ENCODE data around the gene RBM18. TPM values are rescaled to one million over a fixed set of nuclear protein-coding genes. Genes with fewer than 3 reads are reported as not detected.

The RBM18 gene
- total RNA-seq, 1 donor from 2014 or later: 12.9 TPM

GRCh38 chr9:122307925-122308324, 43.3 kb upstream of the RBM18 start:
- Mint-ChIP-seq H3K4me1 (no peaks in the 10 kb centered on the region), H3K9me3 (no peaks in the 10 kb centered on the region), H3K4me3 (no peak overlapping the region), H3K27ac (no peak overlapping the region), H3K27me3 (ENCODE audit: insufficient read depth, low read depth) (no peaks in the 10 kb centered on the region), H3K36me3 (peaks cover 2% of the 10 kb centered on the region)
- Histone ChIP-seq H3K4me1 (peaks cover 16% of the 10 kb centered on the region), H3K4me2 (no peak overlapping the region), H2AFZ (replicated peaks) (no peak overlapping the region), H3K79me2 (ENCODE audit: low read depth) (no peaks in the 10 kb centered on the region), H3F3A (ENCODE audit: low read depth) (peaks cover 15% of the 10 kb centered on the region), H3K27ac (no peak overlapping the region), H3K27me3 (no peaks in the 10 kb centered on the region), H3K9me3 (ENCODE audit: low read depth) (no peaks in the 10 kb centered on the region), H3K36me3 (no peaks in the 10 kb centered on the region), H3K4me3 (no peak overlapping the region), H4K20me1 (ENCODE audit: low read depth) (peaks cover 14% of the 10 kb centered on the region), H3K9ac (no peak overlapping the region)
- no peak for TF ChIP-seq CTCF (IDR thresholded peaks at IDR 0.05)
- no peak for TF ChIP-seq EZH2phosphoT487 (IDR thresholded peaks at IDR 0.05)
- no peak for TF ChIP-seq EZH2 (IDR thresholded peaks at IDR 0.05)
- no peak for DNase-seq (ENCODE audit: low spot score)

- Histone ChIP-seq H3K4me2 (peak overlapping the region; percentile 44), H3K9ac (no peak overlapping the region), H2AFZ (replicated peaks) (no peak overlapping the region), H3K27me3 (no peaks in the 10 kb centered on the region), H3K79me2 (ENCODE audit: low read depth) (no peaks in the 10 kb centered on the region), H3K9me3 (ENCODE audit: low read depth) (no peaks in the 10 kb centered on the region), H3K36me3 (no peaks in the 10 kb centered on the region), H3K4me1 (peaks cover 16% of the 10 kb centered on the region), H4K20me1 (ENCODE audit: low read depth) (peaks cover 14% of the 10 kb centered on the region), H3K4me3 (no peak overlapping the region), H3K27ac (no peak overlapping the region), H3F3A (ENCODE audit: low read depth) (peaks cover 15% of the 10 kb centered on the region)
- H3K4me1 Mint-ChIP-seq: no peaks in the 10 kb centered on the region
- no peak overlapping the region for H3K27ac Mint-ChIP-seq
- DNase-seq (ENCODE audit: low spot score): peak; percentile 20
- H3K27me3 Mint-ChIP-seq (ENCODE audit: insufficient read depth, low read depth): no peaks in the 10 kb centered on the region
- no peak for TF ChIP-seq CTCF (IDR thresholded peaks at IDR 0.05)
- no peak for TF ChIP-seq EZH2 (IDR thresholded peaks at IDR 0.05)
- no peak for TF ChIP-seq EZH2phosphoT487 (IDR thresholded peaks at IDR 0.05)
- H3K9me3 Mint-ChIP-seq: no peaks in the 10 kb centered on the region
- H3K36me3 Mint-ChIP-seq: peaks cover 5% of the 10 kb centered on the region
- no peak overlapping the region for H3K4me3 Mint-ChIP-seq
Observed at GRCh38 chr9:122307061-122307460, 42.4 kb upstream of the RBM18 start.

GRCh38 chr9:122302237-122303093, 37.8 kb upstream of the RBM18 start:
- H3K9me3 ChIP-seq (ENCODE audit: low read depth): no peaks in the 10 kb centered on the region
- Mint-ChIP-seq H3K27ac (no peak overlapping the region), H3K4me3 (no peak overlapping the region), H3K36me3 (peaks cover 10% of the 10 kb centered on the region), H3K9me3 (no peaks in the 10 kb centered on the region), H3K27me3 (ENCODE audit: insufficient read depth, low read depth) (no peaks in the 10 kb centered on the region), H3K4me1 (no peaks in the 10 kb centered on the region)
- H3K79me2 ChIP-seq (ENCODE audit: low read depth): no peaks in the 10 kb centered on the region
- H3K36me3 ChIP-seq: no peaks in the 10 kb centered on the region
- DNase-seq (ENCODE audit: low spot score): no peak
- peaks cover 13% of the 10 kb centered on the region for H3K4me1 ChIP-seq
- TF ChIP-seq CTCF (IDR thresholded peaks at IDR 0.05): no peak
- no peak overlapping the region for H2AFZ ChIP-seq (replicated peaks)
- H3K4me2 ChIP-seq: no peak overlapping the region
- H3F3A ChIP-seq (ENCODE audit: low read depth): peaks cover 12% of the 10 kb centered on the region
- H3K4me3 ChIP-seq: no peak overlapping the region
- H3K27ac ChIP-seq: no peak overlapping the region
- H4K20me1 ChIP-seq (ENCODE audit: low read depth): peaks cover 8% of the 10 kb centered on the region
- no peak overlapping the region for H3K9ac ChIP-seq
- no peaks in the 10 kb centered on the region for H3K27me3 ChIP-seq
